Ureter (tissue), 1 donor: ENCODE results near the gene ZNF644. TPM values are rescaled to one million over a fixed set of nuclear protein-coding genes. Genes with fewer than 3 reads are reported as not detected.
"Not testable (repeated sequence)": the region's sequence is repeated elsewhere in the genome, so short reads cannot be mapped to it uniquely, and the experiment has no call there.

Source experiments
- DNase-seq: peaks from one replicate; pipeline ENCODE4 v3.0.0-alpha.2; 2020; ENCODE audit warnings: low spot score
- total RNA-seq: library from RNA; stranded (reverse); gene quantifications from one replicate; pipeline ENCODE4 v1.2.4, GENCODE V29; 2023
- donor health status: DM: yes; HTN: yes; CAD: no.

ZNF644 gene
- total RNA-seq, 1 donor from 2014 or later, result 84.9 TPM

- no peak for DNase-seq
These were observed 95.6 kb downstream of the ZNF644 start for GRCh38 chr1:90925928-90926869.

- DNase-seq, result no peak
These were observed 96.9 kb downstream of the ZNF644 start for GRCh38 chr1:90924982-90925381.

GRCh38 chr1:90922996-90923395, 98.8 kb downstream of the ZNF644 start:
- no peak for DNase-seq

- no peak for DNase-seq
These were observed 99.6 kb downstream of the ZNF644 start for GRCh38 chr1:90922202-90922601.

GRCh38 chr1:90919900-90920299, 101.9 kb downstream of the ZNF644 start:
- DNase-seq, result no peak

DNA sequence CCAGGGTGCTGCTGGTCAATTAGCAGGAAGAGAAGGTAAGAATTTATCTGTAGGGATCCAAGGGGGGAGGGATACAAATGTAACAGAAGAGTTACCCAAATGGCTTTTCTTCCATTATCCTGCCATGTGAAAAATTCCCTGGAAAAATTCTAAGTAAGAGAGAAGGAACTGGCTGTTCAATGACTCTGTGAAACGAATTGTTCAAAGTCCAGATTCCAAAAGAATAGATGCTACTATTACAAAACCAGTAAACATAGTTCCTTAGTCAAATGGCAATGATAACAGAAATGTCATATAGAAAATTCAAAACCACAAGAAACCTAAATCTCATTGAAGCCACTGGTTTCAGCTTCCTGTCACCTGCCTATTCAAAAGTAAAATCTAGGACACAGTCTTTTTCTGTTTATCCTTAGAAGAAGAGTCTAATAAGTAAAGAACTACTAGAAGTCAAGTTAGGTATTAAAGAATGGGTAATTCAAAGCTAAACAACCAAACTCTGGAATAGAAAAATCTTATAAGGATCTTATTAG, 102.6 kb downstream of the ZNF644 start:
- DNase-seq, result no peak

- DNase-seq, result no peak
These were observed 110.5 kb downstream of the ZNF644 start for GRCh38 chr1:90911353-90911752.

DNA sequence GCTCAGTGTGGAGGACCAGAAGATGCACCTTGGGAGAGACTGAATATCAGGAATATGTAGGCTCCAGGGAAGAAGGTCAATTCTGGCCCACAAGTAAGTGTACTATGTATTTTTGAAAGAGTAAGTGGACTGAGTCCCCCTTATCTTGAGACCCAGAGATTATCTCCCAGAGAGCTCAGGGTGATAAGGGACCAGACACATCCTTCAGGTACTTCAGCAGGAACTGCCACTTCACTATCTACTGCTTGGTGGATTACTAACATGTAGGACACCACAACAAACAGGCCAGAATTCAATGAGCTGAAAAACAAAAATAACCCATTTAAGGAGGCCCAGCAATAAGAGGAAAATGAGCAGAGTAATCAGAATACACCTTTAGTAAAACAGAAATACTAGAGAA, 119.2 kb downstream of the ZNF644 start:
- DNase-seq, result no peak

DNA sequence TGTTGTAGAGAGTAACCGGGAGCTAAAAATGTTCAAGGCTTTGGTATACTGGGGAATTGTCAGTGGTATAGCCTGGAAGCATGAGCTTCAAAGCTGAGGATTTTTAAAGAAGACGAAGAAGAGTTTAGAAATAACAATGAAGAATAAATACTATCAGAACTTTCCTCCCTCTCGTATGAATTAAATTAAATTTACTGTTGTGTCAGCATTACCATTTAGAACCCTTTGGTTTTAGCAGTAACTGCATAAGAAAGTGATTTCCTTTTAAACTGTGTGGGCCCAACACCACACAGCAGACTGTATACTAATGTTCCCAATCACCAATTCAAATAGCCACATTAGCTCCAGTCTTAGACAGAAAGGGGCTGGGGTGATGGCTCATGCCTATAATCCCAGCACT, 122.6 kb downstream of the ZNF644 start:
- no peak for DNase-seq

DNA sequence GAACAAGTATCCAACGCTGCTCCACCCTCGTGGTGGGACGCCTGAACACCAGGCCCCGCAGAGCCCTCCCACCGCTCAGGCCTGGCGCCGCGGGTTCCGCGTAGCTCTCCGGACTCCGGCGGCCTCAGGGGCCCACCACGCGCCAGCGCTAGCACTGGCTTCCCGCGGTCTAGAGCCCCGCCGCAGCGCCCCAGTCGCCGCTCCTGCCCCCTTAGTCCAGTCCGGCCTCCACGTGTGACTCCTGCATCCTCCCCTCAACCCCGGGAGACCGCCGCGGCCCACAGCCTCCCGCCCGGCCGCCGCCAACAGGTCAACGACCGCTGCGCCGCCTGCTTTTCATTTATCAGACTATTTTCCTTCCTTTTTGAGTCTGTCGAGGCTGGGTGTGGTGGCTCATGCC, 128.2 kb downstream of the ZNF644 start:
- DNase-seq, result not testable (repeated sequence)

- not testable (repeated sequence) for DNase-seq
These were observed 129.0 kb downstream of the ZNF644 start for GRCh38 chr1:90892884-90893283.

GRCh38 chr1:90892196-90892595, 129.6 kb downstream of the ZNF644 start:
- DNase-seq, result not testable (repeated sequence)

DNA sequence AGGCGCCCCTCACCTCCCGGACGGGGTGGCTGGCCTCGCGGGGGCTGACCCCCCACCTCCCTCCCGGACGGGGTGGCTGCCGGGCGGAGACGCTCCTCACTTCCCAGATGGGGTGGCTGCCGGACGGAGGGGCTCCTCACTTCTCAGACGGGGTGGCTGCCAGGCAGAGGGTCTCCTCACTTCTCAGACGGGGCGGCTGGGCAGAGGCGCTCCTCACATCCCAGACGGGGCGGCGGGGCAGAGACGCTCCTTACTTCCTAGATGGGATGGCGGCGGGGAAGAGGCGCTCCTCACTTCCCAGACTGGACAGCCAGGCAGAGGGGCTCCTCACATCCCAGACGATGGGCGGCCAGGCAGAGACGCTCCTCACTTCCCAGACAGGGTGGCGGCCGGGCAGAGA, 130.1 kb downstream of the ZNF644 start:
- DNase-seq, result not testable (repeated sequence)

DNA sequence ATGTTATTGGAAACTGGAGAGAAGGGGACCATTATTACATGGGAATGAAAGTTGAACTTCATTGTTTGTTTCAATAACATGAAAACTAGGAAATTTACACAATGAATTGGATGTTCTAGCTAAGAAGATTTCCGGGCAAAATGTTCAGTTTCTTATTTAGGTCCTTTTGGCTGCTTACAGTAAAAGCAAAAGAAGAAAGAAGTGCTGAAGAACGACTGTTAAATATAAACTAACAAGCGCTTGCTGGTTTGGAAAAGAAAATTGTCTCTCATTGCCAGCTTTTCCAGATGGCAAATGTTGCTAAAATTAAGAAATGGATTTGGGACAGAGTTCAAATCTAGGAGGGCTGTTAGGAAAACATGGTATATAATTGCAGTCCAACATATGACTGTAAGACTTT, 139.6 kb downstream of the ZNF644 start:
- no peak for DNase-seq

- no peak for DNase-seq
These were observed 140.8 kb downstream of the ZNF644 start for GRCh38 chr1:90881034-90881433.

GRCh38 chr1:90879281-90879680, 142.6 kb downstream of the ZNF644 start:
- no peak for DNase-seq

DNA sequence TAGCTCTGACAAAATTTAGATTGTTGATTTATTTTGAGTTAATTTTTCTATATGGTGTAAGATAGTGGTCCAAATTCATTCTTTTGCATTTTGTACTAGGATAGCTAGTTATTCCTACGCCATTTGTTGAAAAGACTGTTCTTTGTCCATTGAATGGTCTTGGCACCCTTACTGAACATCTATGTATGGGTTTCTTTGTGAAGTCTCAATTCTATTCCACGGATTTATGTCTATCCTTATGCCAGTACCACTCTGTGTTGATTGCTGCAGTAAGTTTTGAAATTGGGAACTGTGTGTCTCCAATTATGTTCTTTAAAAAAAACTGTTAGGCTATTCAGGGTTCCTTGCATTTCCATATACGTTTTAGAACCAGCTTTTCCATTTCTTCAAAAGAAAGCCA, 145.7 kb downstream of the ZNF644 start:
- no peak for DNase-seq
